GM08714 (cell line): Measurements from ENCODE around the gene FAIM.
"Not testable (repeated sequence)": the region's sequence is repeated elsewhere in the genome, so short reads cannot be mapped to it uniquely, and the experiment has no call there.

ENCODE experiments used
- H3K4me3 ChIP-seq: fragments of 200-500 bp; sonication (Bioruptor generic); 2 replicates; pipeline ENCODE4 v1.5.1; 2014; ENCODE audit warnings: mild to moderate bottlenecking, low read length, inconsistent platforms
- ZNF274 ChIP-seq: IDR thresholded peaks from 2 replicates; pipeline ENCODE4 v1.6.1; 2012; ENCODE audit warnings: mild to moderate bottlenecking, low read depth, low read length

FAIM gene

GRCh38 chr3:138594150-138594934, 14.2 kb upstream of the FAIM start, which contains the start of gene CEP70:
Gene CEP70, minus strand, starts transcription at chr3:138594260. Its CDS starts 21,333 bp downstream, at chr3:138572927.
- H3K4me3 ChIP-seq: peak within 1 kb of the TSS; percentile 80
- TF ChIP-seq ZNF274: no peak

- no peak for TF ChIP-seq ZNF274
- H3K4me3 ChIP-seq: no peak overlapping the region; the same call in 1 of the 2 replicates
Observed at GRCh38 chr3:138594935-138595610, 13.5 kb upstream of the FAIM start.

- not testable (repeated sequence) for H3K4me3 ChIP-seq
Observed at GRCh38 chr3:138597186-138597976, 11.2 kb upstream of the FAIM start.

- no peak overlapping the region for H3K4me3 ChIP-seq
- no peak for TF ChIP-seq ZNF274
Observed at GRCh38 chr3:138598534-138598933, 10.0 kb upstream of the FAIM start.

DNA sequence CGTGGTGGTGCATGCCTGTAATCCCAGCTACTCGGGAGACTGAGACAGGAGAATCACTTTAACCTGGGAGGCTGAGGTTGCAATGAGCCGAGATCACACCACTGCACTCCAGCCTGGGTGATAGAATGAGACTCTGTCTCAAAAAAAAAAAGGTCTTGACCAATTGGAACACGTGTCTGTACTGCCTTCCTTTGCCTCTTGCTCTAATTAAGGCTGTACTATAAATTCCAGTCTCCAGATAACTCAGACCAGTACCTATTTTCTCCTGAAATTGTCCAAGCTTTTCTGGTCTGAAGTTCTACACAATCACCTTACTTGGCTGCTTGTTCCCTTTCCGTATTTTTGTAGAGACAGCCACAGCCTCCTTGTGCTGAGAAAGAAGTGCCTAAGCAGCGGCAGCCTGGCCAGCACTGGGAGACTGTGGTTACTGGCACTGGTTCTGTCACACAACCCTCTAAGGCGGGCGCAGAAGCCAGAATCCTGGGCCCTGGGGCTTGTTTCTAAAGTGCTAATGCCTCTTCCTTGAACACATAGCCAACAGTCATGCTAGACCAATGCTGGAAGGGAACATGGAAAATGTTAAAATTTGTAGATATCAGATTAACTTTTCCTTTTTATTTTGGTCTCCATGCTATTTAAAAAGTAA, 8.3 kb upstream of the FAIM start:
- H3K4me3 ChIP-seq: no peak overlapping the region
- no peak for TF ChIP-seq ZNF274

DNA sequence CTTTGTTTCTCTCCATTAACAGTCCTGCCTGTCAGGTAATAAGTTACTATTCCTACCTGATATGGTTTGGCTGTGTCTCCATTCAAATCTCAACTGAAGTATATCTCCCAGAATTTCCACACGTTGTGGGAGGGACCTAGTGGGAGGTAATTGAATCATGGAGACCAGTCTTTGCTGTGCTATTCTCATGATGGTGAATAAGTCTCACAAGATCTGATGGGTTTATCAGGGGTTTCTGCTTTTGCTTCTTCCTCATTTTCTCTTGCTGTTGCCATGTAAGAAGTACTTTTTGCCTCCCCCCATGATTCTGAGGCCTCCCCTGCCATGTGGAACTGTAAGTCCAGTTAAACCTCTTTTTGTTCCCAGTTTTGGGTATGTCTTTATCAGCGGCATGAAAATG, 6.9 kb upstream of the FAIM start:
- not testable (repeated sequence) for H3K4me3 ChIP-seq

DNA sequence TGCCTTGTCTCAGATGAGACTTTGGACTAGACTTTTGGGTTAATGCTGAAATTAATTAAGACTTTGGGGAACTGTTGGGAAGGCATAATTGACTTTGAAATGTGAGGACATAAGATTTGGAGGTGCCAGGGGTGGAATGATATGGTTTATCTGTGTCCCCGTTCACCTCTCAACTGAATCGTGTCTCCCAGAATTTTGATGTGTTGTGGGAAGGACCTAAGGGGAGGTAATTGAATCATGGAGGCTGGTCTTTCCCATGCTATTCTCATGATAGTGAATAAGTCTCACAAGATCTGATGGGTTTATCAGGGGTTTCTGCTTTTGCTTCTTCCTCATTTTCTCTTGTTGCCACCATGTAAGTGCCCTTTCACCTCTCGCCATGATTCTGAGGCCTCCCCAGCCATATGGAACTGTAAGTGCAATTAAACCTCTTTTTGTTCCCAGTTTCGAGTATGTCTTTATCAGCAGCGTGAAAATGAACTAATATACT, 4.4 kb upstream of the FAIM start:
- not testable (repeated sequence) for H3K4me3 ChIP-seq

DNA sequence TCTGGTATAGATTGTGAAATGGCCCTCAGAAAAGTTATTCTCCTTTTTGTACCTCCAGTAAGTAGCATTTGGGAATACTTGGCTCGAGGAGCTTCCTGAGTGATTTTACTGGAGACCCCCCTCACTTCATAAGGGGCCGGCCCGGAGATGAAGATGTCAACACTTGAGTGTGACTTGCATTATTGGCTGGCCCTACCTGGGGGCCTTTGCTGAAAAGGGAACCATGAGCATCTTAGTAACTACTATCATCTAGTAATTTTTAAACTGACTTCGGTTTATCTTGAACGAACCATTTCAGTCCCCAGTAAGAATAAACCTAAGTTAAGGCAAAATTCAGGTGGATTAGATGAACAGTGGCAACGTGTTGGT, 1.3 kb downstream of the FAIM start:
- H3K4me3 ChIP-seq: peak overlapping the region; percentile 87
- TF ChIP-seq ZNF274: no peak

DNA sequence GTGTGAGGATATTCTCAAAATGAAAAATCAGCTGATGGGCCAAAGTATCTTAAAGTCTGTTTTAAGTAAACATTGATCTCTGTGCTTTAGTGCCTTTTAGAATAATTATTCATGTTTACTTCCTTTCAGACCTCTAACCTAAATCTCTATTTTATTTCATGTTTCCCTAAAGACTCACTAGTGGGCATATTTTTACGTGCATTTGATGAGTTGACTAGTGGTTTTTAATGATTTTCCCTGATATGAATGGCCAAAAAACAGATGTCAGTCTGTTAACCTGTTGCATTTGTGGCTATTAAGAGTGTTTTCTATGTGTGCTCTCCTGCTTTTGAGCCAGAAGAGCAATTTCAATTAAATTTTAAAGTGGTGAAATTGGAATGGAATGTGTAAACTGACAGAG, 6.9 kb downstream of the FAIM start:
- TF ChIP-seq ZNF274: no peak
- H3K4me3 ChIP-seq: no peak overlapping the region

- no peak overlapping the region for H3K4me3 ChIP-seq
- no peak for TF ChIP-seq ZNF274
Observed at GRCh38 chr3:138620431-138620830, 11.9 kb downstream of the FAIM start.

GRCh38 chr3:138624518-138624917, 15.9 kb downstream of the FAIM start:
- H3K4me3 ChIP-seq: no peak overlapping the region
- no peak for TF ChIP-seq ZNF274

DNA sequence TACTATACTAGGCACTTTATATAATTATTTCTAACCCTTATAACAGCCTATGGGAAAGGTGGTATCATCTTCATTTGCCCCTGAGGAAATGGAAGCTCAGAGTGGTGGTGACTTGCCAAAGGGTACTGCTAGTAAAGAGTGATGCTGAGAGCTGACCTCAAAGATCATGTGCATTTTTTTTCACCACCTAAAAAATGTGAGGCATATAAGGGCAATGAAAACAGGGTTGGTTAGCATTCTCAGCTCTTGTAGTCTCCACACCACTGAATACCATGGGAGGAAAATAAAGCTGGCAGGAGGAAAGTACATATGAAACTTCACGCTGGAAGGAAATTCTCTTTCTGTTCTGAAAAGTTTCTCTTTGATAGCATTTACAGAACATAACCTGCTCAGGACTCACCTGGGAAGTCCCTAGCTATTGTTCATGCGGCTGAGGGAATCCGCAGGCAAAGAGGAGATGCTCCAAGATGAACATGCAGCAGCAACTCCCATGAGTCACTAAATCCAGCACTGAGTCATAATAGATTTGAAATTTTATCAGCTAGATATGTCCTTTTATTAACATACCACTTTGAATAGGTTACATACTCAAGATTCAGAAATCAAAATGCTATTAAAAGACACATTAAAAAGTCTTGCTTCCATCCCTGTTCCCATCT, 17.3 kb downstream of the FAIM start:
- TF ChIP-seq ZNF274: no peak
- H3K4me3 ChIP-seq: no peak overlapping the region

GRCh38 chr3:138629526-138629925, 21.0 kb downstream of the FAIM start:
- TF ChIP-seq ZNF274: no peak
- H3K4me3 ChIP-seq: no peak overlapping the region

- no peak overlapping the region for H3K4me3 ChIP-seq
- no peak for TF ChIP-seq ZNF274
Observed at GRCh38 chr3:138638641-138639040, 30.1 kb downstream of the FAIM start.
